Endometrium (tissue), 2 donors: ENCODE measurements around the gene SAMD14.

Source experiments
- FAIRE-seq: peaks from 2 replicates; lab custom pipeline; 2012; peaks lifted over from hg19 to GRCh38; lab: Jason Lieb, UNC
- donor health status: control.
- donor health status: control.

Gene SAMD14

DNA sequence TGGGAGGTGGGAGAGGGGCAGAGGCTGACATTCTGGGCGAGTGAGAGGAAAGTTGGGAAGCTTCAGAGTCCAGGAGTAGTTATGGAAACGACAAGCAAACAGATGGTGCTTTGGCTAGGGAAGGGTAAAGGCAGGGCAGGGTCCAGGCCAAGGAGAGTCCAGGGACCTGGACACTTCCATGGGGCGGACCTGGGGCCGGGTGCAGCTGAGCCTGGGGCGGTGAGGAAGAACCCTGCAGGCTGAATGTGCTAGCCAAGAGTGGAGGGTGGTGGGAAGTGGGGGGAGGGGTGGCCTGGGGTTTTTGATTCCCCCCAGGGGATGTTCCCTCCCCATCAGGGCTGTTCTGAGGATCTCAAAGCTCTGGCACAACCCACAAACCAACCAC is 17.9 kb upstream of the SAMD14 start:
- no peak for FAIRE-seq

GRCh38 chr17:50146927-50147665 is 17.1 kb upstream of the SAMD14 start:
- no peak for FAIRE-seq

GRCh38 chr17:50146230-50146926 is 16.4 kb upstream of the SAMD14 start:
- FAIRE-seq = no peak

GRCh38 chr17:50145532-50146229 is 15.7 kb upstream of the SAMD14 start:
- FAIRE-seq = no peak

GRCh38 chr17:50144845-50145531 is 15.0 kb upstream of the SAMD14 start:
- no peak for FAIRE-seq

- no peak for FAIRE-seq
Measured at GRCh38 chr17:50144355-50144754, 14.4 kb upstream of the SAMD14 start.

DNA sequence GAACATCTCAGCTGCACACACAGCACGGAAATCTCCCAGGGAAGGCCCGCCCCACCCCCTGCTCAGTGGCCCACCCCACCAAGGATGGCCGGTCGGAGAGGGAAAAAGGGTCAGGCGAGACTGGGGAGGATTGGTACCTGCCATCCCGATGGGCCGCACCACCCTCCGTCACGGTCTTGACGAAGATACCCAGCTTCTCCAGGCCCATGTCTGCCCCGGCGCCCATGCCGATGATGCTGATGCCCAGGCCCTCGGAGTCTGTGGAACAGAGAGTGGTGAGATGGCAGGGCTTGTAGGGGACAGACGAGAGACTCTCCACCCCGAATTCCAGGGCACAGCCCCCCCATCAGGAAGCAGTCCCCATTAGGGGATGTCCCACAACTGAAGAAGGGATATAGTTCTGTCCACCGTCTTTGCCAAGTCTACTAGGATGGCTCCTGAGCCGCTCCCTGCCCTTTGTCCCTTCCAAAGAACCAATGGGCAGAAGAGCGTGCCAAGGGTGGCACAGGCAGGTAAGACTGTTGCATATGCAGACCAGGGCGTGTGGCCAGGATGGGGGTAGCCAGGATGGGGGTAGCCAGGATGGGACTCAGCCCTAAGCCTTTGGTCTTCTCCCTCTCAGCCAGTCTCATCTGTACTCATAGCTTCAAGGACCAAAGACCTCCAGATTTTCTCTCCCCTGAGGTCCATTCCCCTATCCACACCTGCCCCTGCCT is 13.7 kb upstream of the SAMD14 start:
- no peak for FAIRE-seq

DNA sequence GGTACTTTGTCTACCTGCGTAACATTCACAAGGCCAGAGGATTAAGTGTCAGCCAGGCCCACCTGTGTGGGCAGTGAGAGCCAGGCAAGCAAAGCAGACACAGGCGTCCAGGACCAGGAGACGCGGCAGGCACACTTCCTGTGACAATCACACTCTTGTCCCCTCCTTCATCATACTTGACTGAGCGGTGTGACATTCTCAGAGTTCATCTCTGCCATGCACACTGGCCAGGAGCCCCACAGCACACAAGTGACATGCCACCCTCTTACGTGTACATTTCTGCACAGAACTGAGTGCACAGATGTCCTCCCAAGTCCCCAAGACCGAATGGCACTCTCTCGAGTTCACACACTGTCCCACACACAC is 11.8 kb upstream of the SAMD14 start:
- FAIRE-seq = no peak

- FAIRE-seq = no peak
Measured at GRCh38 chr17:50141026-50141744, 11.2 kb upstream of the SAMD14 start.

- no peak for FAIRE-seq
Measured at GRCh38 chr17:50139950-50140885, 10.3 kb upstream of the SAMD14 start.

DNA sequence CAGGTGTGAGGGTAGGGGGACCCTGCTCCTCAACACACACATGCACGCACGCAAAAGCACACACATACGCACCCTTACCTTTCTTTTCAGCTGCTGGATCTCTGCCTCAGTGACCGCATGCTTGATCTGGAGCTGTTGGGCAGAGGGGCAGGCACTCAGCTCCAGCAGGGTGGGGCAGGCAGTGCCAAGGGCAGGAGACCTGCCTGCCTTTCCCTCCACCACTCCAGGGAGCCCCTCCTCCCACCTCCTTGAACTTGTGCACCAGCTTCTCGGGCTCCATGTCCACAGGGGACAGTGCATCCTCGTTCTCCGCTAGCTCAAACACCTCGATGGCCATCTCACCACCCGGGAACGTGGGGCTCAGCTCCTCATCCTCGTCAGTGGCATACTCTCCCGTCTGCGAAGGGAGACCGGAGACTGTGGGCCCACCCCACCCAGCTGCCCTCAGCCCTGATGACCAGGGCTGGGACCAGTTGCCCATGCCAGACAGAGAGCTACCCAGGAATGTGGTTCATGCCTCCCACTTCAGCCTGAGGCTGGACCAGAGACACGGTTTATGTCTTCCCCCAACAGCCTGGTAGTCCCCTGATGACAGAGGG is 9.3 kb upstream of the SAMD14 start:
- no peak for FAIRE-seq

DNA sequence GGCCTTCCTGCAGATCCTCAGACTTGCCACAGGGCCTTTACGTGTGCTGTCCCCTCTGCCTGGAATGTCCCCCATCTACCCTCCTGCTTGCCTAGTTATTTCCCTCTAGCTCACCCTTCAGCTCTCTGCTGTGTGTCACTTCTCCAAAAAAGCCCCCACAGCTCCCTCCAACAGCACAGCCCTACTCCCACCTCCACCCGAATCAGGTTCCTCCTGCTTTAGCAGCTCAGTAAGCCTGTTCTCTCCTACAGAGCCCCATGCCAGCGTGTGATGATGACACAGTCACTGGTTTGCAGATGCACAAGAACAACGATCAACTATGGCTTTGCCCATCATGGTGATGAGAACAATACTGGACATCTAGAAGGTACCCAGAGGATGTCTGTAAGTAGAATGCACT is 7.1 kb upstream of the SAMD14 start:
- no peak for FAIRE-seq

- FAIRE-seq = no peak
Measured at GRCh38 chr17:50136096-50136687, 6.2 kb upstream of the SAMD14 start.

DNA sequence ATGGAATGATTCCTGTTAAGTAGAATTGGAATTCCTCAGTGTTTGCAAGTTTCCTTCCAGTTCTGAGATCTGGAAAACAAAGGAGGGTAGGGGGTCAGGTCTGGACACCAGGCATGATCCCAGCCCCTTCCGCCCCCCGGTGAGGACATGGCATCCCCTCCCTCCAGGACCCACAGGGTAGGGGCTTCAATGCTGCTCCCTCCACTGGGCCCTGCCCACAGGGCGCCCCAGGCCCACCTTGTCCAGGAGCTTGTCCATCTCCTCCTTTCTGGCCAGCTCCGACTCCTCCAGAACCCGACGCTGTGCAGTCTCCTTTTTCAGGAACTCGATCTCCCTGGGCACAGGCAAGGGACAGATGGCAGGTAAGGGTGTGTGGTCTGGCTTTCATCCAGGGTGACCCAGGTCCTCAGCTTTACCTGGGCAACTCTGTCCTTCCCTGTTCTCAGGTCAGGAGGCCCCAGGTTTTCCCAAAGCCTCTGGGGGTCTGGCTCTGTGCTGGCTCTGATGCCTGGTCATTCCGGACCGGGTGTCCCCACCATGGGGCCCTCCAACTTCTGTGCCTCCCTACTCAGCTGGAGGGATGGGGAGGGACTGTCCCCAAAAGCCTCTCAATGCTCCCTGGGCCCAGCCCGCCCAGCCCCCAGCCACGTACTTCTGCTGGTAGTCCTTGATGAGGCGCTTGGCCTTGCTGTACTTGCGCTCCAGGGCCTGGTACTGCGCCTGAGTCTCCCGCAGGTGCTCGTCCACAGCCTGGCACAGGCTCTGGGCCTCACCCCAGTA is 5.5 kb upstream of the SAMD14 start:
- FAIRE-seq = no peak

- no peak for FAIRE-seq
Measured at GRCh38 chr17:50134206-50135110, 4.5 kb upstream of the SAMD14 start.

DNA sequence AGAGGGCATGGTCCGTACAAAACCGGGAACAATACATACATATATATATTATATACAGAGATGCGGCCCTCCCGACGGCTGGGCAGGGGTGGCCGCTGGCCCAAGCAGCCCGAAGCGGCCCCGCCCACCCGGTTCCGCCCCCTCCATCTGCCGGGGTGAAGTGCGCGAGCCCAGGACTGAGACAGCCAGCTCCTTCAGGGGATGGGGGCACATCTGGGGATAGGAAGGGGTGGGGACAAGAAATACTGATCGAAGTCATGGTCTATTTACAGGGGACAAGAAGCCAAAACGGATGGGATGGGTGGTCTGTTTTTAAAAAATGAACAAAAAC is 3.8 kb upstream of the SAMD14 start:
- no peak for FAIRE-seq

- no peak for FAIRE-seq
Measured at GRCh38 chr17:50133028-50133768, 3.2 kb upstream of the SAMD14 start.
